ENCODE results near the gene STK10.

DNA sequence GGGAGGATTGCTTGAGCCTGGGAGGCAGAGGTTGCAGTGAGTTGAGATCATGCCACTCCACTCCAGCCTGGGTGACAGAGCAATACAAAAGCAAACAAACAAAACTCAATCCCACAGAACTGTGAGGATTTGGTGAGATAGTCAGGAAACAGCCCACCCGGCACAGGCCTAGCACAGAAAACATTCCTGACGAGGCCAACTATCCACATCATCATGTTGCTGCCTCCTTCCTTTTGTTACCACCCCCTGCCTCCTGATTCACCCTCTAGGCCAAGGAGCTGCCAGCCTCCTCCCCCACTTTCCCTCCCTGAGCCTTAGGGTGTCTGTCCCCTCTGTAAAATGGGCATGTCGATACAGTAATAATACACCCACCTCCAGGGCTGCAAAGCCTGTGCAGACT, 39.0 kb downstream of the STK10 start:
- TF ChIP-seq, protein P1, sequence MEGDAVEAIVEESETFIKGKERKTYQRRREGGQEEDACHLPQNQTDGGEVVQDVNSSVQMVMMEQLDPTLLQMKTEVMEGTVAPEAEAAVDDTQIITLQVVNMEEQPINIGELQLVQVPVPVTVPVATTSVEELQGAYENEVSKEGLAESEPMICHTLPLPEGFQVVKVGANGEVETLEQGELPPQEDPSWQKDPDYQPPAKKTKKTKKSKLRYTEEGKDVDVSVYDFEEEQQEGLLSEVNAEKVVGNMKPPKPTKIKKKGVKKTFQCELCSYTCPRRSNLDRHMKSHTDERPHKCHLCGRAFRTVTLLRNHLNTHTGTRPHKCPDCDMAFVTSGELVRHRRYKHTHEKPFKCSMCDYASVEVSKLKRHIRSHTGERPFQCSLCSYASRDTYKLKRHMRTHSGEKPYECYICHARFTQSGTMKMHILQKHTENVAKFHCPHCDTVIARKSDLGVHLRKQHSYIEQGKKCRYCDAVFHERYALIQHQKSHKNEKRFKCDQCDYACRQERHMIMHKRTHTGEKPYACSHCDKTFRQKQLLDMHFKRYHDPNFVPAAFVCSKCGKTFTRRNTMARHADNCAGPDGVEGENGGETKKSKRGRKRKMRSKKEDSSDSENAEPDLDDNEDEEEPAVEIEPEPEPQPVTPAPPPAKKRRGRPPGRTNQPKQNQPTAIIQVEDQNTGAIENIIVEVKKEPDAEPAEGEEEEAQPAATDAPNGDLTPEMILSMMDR (IDR thresholded peaks at IDR 0.05; ENCODE audit: insufficient read depth, low read length), result no peak
- TF ChIP-seq SPI1 (IDR thresholded peaks at IDR 0.05; ENCODE audit: borderline replicate concordance, low read depth), result no peak
- TF ChIP-seq, protein P2, sequence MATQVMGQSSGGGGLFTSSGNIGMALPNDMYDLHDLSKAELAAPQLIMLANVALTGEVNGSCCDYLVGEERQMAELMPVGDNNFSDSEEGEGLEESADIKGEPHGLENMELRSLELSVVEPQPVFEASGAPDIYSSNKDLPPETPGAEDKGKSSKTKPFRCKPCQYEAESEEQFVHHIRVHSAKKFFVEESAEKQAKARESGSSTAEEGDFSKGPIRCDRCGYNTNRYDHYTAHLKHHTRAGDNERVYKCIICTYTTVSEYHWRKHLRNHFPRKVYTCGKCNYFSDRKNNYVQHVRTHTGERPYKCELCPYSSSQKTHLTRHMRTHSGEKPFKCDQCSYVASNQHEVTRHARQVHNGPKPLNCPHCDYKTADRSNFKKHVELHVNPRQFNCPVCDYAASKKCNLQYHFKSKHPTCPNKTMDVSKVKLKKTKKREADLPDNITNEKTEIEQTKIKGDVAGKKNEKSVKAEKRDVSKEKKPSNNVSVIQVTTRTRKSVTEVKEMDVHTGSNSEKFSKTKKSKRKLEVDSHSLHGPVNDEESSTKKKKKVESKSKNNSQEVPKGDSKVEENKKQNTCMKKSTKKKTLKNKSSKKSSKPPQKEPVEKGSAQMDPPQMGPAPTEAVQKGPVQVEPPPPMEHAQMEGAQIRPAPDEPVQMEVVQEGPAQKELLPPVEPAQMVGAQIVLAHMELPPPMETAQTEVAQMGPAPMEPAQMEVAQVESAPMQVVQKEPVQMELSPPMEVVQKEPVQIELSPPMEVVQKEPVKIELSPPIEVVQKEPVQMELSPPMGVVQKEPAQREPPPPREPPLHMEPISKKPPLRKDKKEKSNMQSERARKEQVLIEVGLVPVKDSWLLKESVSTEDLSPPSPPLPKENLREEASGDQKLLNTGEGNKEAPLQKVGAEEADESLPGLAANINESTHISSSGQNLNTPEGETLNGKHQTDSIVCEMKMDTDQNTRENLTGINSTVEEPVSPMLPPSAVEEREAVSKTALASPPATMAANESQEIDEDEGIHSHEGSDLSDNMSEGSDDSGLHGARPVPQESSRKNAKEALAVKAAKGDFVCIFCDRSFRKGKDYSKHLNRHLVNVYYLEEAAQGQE (IDR thresholded peaks at IDR 0.05; ENCODE audit: insufficient replicate concordance, low read depth), result no peak
- no peak for TF ChIP-seq POLR2AphosphoS5 (IDR thresholded peaks at IDR 0.05; ENCODE audit: low read depth)
- no peak for TF ChIP-seq GABPA (IDR thresholded peaks at IDR 0.05; ENCODE audit: low read depth)
